Measurements from ENCODE around the gene HSD17B14. TPM values are rescaled to one million over a fixed set of nuclear protein-coding genes. Genes with fewer than 3 reads are reported as not detected.

Gene HSD17B14
- total and polyA plus RNA-seq, 2 of the 13 experiments (the other 11 are each of a cell fraction or from before 2014, with no cell fraction given), result 0.58 to 1.2 TPM

DNA sequence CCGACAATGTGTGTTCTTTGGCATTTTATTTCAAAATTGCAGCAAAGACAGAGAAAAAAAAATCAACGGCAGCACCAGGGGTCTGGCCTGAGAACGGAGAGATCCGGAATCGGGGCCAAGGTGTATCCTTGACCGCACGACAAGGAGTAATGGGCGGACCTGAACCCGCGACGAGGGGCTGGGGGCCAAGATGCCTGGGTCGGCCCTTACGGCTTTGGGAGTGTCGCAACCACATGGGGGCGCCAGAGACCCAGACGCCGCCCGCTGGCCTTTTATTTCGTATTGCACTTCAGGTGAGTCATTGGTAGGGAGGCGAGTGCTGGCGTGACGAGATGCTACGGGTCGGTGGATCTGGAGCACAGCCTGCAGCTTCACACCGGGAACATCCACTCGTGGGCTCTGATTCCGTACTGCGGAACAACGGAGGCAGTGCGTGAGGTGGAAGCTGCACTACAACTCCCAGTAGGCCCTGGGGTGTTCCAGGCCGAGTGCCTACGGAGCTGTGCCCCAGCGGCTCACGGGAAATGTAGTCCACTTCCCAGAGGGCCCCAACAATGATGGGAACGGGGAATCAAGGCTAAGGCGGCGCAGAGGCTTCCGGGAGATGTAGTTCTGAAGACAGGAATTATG, 41.1 kb downstream of the HSD17B14 start (continued):
- TF ChIP-seq ZFP1 (CRISPR knock-in tag; IDR thresholded peaks at IDR 0.05) (0 out of 2 replicates have a peak, but pooled peaks have one; percentile 31), SPEN (CRISPR knock-in tag; IDR thresholded peaks at IDR 0.05; ENCODE audit: low read depth) (peak; percentile 76), ESRRA (CRISPR knock-in tag; IDR thresholded peaks at IDR 0.05; ENCODE audit: low read depth) (no peak), ZNF3 (CRISPR knock-in tag; IDR thresholded peaks at IDR 0.05) (0 out of 2 replicates have a peak, but pooled peaks have one; percentile 13), ADNP (CRISPR knock-in tag; IDR thresholded peaks at IDR 0.05) (0 out of 2 replicates have a peak, but pooled peaks have one; percentile 44), ZNF441 (CRISPR knock-in tag; IDR thresholded peaks at IDR 0.05; ENCODE audit: borderline replicate concordance) (no peak), ZNF776 (CRISPR knock-in tag; IDR thresholded peaks at IDR 0.05) (peak; percentile 71; the same call in 1 of the 2 replicates), RAD21 (CRISPR knock-in tag; IDR thresholded peaks at IDR 0.05) (peak; percentile 93), PCBP1 (IDR thresholded peaks at IDR 0.05; ENCODE audit: borderline replicate concordance, low read depth, low read length) (0 out of 2 replicates have a peak, but pooled peaks have one; percentile 26), FOXK1 (CRISPR knock-in tag; IDR thresholded peaks at IDR 0.05; ENCODE audit: borderline replicate concordance, low read depth) (peak; percentile 38; the same call in 1 of the 2 replicates), ZSCAN22 (CRISPR knock-in tag; IDR thresholded peaks at IDR 0.05) (0 out of 2 replicates have a peak, but pooled peaks have one; percentile 85), SOX13 (IDR thresholded peaks at IDR 0.05) (no peak), SOX13 (CRISPR knock-in tag; conservative IDR thresholded peaks at IDR 0.05 in 1 of 2, IDR thresholded peaks at IDR 0.05 in 1 of 2) (no peak), KLF11 (CRISPR knock-in tag; IDR thresholded peaks at IDR 0.05) (no peak), ZNF510 (CRISPR knock-in tag; IDR thresholded peaks at IDR 0.05; ENCODE audit: low read depth) (0 out of 2 replicates have a peak, but pooled peaks have one; percentile 83), SATB2 (CRISPR knock-in tag; IDR thresholded peaks at IDR 0.05) (no peak), MIER3 (CRISPR knock-in tag; IDR thresholded peaks at IDR 0.05; ENCODE audit: borderline replicate concordance) (peak; percentile 51; the same call in 1 of the 2 replicates)
- TF ChIP-seq, protein P1, sequence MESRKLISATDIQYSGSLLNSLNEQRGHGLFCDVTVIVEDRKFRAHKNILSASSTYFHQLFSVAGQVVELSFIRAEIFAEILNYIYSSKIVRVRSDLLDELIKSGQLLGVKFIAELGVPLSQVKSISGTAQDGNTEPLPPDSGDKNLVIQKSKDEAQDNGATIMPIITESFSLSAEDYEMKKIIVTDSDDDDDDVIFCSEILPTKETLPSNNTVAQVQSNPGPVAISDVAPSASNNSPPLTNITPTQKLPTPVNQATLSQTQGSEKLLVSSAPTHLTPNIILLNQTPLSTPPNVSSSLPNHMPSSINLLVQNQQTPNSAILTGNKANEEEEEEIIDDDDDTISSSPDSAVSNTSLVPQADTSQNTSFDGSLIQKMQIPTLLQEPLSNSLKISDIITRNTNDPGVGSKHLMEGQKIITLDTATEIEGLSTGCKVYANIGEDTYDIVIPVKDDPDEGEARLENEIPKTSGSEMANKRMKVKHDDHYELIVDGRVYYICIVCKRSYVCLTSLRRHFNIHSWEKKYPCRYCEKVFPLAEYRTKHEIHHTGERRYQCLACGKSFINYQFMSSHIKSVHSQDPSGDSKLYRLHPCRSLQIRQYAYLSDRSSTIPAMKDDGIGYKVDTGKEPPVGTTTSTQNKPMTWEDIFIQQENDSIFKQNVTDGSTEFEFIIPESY (CRISPR knock-in tag; IDR thresholded peaks at IDR 0.05), result peak; percentile 99
- TF ChIP-seq, protein P2, sequence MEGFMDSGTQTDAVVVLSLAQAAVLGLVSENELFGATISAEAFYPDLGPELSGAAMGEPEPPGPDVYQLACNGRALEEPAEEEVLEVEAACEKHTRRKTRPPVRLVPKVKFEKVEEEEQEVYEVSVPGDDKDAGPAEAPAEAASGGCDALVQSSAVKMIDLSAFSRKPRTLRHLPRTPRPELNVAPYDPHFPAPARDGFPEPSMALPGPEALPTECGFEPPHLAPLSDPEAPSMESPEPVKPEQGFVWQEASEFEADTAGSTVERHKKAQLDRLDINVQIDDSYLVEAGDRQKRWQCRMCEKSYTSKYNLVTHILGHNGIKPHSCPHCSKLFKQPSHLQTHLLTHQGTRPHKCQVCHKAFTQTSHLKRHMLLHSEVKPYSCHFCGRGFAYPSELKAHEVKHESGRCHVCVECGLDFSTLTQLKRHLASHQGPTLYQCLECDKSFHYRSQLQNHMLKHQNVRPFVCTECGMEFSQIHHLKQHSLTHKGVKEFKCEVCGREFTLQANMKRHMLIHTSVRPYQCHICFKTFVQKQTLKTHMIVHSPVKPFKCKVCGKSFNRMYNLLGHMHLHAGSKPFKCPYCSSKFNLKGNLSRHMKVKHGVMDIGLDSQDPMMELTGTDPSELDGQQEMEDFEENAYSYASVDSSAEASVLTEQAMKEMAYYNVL (CRISPR knock-in tag; IDR thresholded peaks at IDR 0.05; ENCODE audit: borderline replicate concordance), result 0 out of 2 replicates have a peak, but pooled peaks have one; percentile 14
- TF ChIP-seq, protein P3, sequence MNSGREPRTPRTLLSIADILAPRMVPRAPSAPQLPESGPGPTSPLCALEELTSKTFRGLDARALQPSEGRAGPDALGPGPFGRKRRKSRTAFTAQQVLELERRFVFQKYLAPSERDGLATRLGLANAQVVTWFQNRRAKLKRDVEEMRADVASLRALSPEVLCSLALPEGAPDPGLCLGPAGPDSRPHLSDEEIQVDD (CRISPR knock-in tag; IDR thresholded peaks at IDR 0.05; ENCODE audit: borderline replicate concordance), result no peak
- TF ChIP-seq, protein P4, sequence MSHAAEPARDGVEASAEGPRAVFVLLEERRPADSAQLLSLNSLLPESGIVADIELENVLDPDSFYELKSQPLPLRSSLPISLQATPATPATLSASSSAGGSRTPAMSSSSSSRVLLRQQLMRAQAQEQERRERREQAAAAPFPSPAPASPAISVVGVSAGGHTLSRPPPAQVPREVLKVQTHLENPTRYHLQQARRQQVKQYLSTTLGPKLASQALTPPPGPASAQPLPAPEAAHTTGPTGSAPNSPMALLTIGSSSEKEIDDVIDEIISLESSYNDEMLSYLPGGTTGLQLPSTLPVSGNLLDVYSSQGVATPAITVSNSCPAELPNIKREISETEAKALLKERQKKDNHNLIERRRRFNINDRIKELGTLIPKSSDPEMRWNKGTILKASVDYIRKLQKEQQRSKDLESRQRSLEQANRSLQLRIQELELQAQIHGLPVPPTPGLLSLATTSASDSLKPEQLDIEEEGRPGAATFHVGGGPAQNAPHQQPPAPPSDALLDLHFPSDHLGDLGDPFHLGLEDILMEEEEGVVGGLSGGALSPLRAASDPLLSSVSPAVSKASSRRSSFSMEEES (CRISPR knock-in tag; IDR thresholded peaks at IDR 0.05), result peak; percentile 52; the same call in 1 of the 2 replicates
- TF ChIP-seq, protein P5, sequence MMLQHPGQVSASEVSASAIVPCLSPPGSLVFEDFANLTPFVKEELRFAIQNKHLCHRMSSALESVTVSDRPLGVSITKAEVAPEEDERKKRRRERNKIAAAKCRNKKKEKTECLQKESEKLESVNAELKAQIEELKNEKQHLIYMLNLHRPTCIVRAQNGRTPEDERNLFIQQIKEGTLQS (CRISPR knock-in tag; IDR thresholded peaks at IDR 0.05), result peak; percentile 19; the same call in 1 of the 2 replicates
- TF ChIP-seq, protein P6, sequence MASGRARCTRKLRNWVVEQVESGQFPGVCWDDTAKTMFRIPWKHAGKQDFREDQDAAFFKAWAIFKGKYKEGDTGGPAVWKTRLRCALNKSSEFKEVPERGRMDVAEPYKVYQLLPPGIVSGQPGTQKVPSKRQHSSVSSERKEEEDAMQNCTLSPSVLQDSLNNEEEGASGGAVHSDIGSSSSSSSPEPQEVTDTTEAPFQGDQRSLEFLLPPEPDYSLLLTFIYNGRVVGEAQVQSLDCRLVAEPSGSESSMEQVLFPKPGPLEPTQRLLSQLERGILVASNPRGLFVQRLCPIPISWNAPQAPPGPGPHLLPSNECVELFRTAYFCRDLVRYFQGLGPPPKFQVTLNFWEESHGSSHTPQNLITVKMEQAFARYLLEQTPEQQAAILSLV (CRISPR knock-in tag; IDR thresholded peaks at IDR 0.05; ENCODE audit: borderline replicate concordance), result 0 out of 2 replicates have a peak, but pooled peaks have one; percentile 29

Measured in HepG2 (cell line).